Liver (tissue), 9 donors: Measurements from ENCODE around the gene ATP2B2. TPM values are rescaled to one million over a fixed set of nuclear protein-coding genes. Genes with fewer than 3 reads are reported as not detected.
A peak's percentile ranks its signal among the peaks of the same experiment; 100 is the strongest.

Experiments
- DNase-seq: peaks from one replicate; pipeline ENCODE4 v3.0.0-alpha.2; 2017; ENCODE audit warnings: low spot score
- H3K27ac ChIP-seq, 2 donors: one replicate each; pipeline ENCODE4 v1.7.0; 2013; ENCODE audit warnings: inconsistent platforms in 2 of 2, low read length in 2 of 2, control low read depth in 1 of 2, low read depth in 1 of 2, mild to moderate bottlenecking in 1 of 2
- H3K27me3 ChIP-seq, 4 donors: one replicate each; pipeline versions ENCODE4 v1.6.1 to v1.7.0; 2013; ENCODE audit warnings: low read length in 3 of 4, inconsistent platforms in 1 of 4, mild to moderate bottlenecking in 1 of 4, moderate library complexity in 1 of 4; ENCODE audit not compliant: control insufficient read depth in 4 of 4, insufficient read depth in 4 of 4
- H3K36me3 ChIP-seq, 4 donors: one replicate each; pipeline versions ENCODE4 v1.6.1 to v1.7.0; 2013; ENCODE audit warnings: low read length in 3 of 4, mild to moderate bottlenecking in 3 of 4, low read depth in 1 of 4, moderate library complexity in 1 of 4; ENCODE audit not compliant: control insufficient read depth in 4 of 4, insufficient read depth in 3 of 4
- H3K4me1 ChIP-seq, 4 donors: one replicate each; pipeline versions ENCODE4 v1.6.1 to v1.7.0; 2013; ENCODE audit warnings: low read length in 3 of 4, mild to moderate bottlenecking in 3 of 4, moderate library complexity in 1 of 4; ENCODE audit not compliant: control insufficient read depth in 4 of 4, insufficient read depth in 4 of 4
- H3K4me3 ChIP-seq, 3 donors: one replicate each; pipeline versions ENCODE4 v1.6.1 to v1.7.0; 2013; ENCODE audit warnings: low read length in 3 of 3, control low read depth in 1 of 3, low read depth in 1 of 3, mild to moderate bottlenecking in 1 of 3
- H3K9ac ChIP-seq, 2 donors: one replicate each; pipeline ENCODE4 v1.7.0; 2013; ENCODE audit warnings: low read length in 2 of 2, mild to moderate bottlenecking in 2 of 2, moderate library complexity in 2 of 2, control low read depth in 1 of 2, low read depth in 1 of 2
- H3K9me3 ChIP-seq, 4 donors: one replicate each; pipeline versions ENCODE4 v1.6.1 to v1.7.0; 2013; ENCODE audit warnings: low read length in 3 of 4; ENCODE audit not compliant: control insufficient read depth in 4 of 4
- ATF3 ChIP-seq: IDR thresholded peaks from 2 replicates; pipeline ENCODE4 v1.6.1; 2016; ENCODE audit warnings: antibody characterized with exemption
- EGR1 ChIP-seq, 2 donors: IDR thresholded peaks; 2 replicates each; pipeline ENCODE4 v1.6.1; 2016 to 2018; ENCODE audit warnings: antibody characterized with exemption in 2 of 2, low read depth in 2 of 2
- FOXA1 ChIP-seq: IDR thresholded peaks from 2 replicates; pipeline ENCODE4 v1.6.1; 2016; ENCODE audit warnings: antibody characterized with exemption
- GABPA ChIP-seq, 2 donors: IDR thresholded peaks in 1 of 2; conservative IDR thresholded peaks in 1 of 2; 2 replicates each; pipeline ENCODE4 v1.6.1; 2016; ENCODE audit warnings: antibody characterized with exemption in 2 of 2, mild to moderate bottlenecking in 1 of 2, moderate library complexity in 1 of 2
- HNF4A ChIP-seq, 2 donors: conservative IDR thresholded peaks; 2 replicates each; pipeline ENCODE4 v1.6.1; 2016; ENCODE audit warnings: antibody characterized with exemption in 2 of 2, mild to moderate bottlenecking in 2 of 2
- HNF4G ChIP-seq: IDR thresholded peaks from 2 replicates; pipeline ENCODE4 v1.6.1; 2016; ENCODE audit warnings: antibody characterized with exemption
- JUND ChIP-seq, 2 donors: IDR thresholded peaks; 2 replicates each; pipeline ENCODE4 v1.6.1; 2016; ENCODE audit warnings: antibody characterized with exemption in 2 of 2
- MAX ChIP-seq: IDR thresholded peaks from 2 replicates; pipeline ENCODE4 v1.6.1; 2016; ENCODE audit warnings: antibody characterized with exemption
- NR2F2 ChIP-seq: IDR thresholded peaks from 2 replicates; pipeline ENCODE4 v1.6.1; 2016; ENCODE audit warnings: antibody characterized with exemption
- REST ChIP-seq: IDR thresholded peaks from 2 replicates; pipeline ENCODE4 v1.6.1; 2016; ENCODE audit warnings: antibody characterized with exemption, mild to moderate bottlenecking
- RXRA ChIP-seq, 2 donors: IDR thresholded peaks; 2 replicates each; pipeline ENCODE4 v1.6.1; 2017 to 2018; ENCODE audit warnings: antibody characterized with exemption in 2 of 2, mild to moderate bottlenecking in 1 of 2
- SP1 ChIP-seq: IDR thresholded peaks from 2 replicates; pipeline ENCODE4 v1.6.1; 2018; ENCODE audit warnings: antibody characterized with exemption, mild to moderate bottlenecking
- TAF1 ChIP-seq: conservative IDR thresholded peaks from 2 replicates; pipeline ENCODE4 v1.6.1; 2016; ENCODE audit warnings: antibody characterized with exemption, mild to moderate bottlenecking
- YY1 ChIP-seq: IDR thresholded peaks from 2 replicates; pipeline ENCODE4 v1.6.1; 2016; ENCODE audit warnings: antibody characterized with exemption, mild to moderate bottlenecking
- ZBTB33 ChIP-seq: IDR thresholded peaks from 2 replicates; pipeline ENCODE4 v1.6.1; 2016; ENCODE audit warnings: antibody characterized with exemption
- WGBS: extraction: QIAGEN DNeasy Blood & Tissue Kit; methylation state at CpG from one replicate; pipeline ENCODE4 v1.1.7; 2013; 5-methylcytosine and 5-hydroxymethylcytosine counted together
- polyA plus RNA-seq, 2 donors: library from polyadenylated mRNA; stranded (reverse) in 1 of 2; unstranded in 1 of 2; fragments of 200-250 nt in 1 of 2; fragments of >200 nt in 1 of 2; fragmentation: Nextera tagmentation in 1 of 2; extraction: Ambion mirVana in 1 of 2; gene quantifications; one replicate each; pipeline versions ENCODE4 v1.2.1 to v1.2.3, GENCODE V29; 2013 to 2015
- total RNA-seq, 2 donors: library from RNA; depleted of rRNA; stranded (reverse); fragments of >200 nt; gene quantifications; one replicate each; pipeline ENCODE4 v1.2.3, GENCODE V29; 2014
- donor health status: healthy.
- donor health status: healthy.
- donor health status: healthy.
- donor health status: healthy.
- donor health status: healthy.

Gene ATP2B2
- total and polyA plus RNA-seq, 4 donors: 10.4 to 27.8 (median 20.7) TPM

- Histone ChIP-seq H3K27me3 (no peaks in the 10 kb centered on the region), H3K9me3 (no peaks in the 10 kb centered on the region), H3K9ac (no peak overlapping the region), H3K4me3 (no peak overlapping the region), H3K36me3 (no peaks in the 10 kb centered on the region), H3K4me1 (no peaks in the 10 kb centered on the region), H3K27ac (no peak overlapping the region)
- TF ChIP-seq ATF3 (no peak), HNF4A (conservative IDR thresholded peaks at IDR 0.05) (no peak), SP1 (no peak), EGR1 (IDR thresholded peaks at IDR 0.05; ENCODE audit: low read depth in 2 of 2) (no peak), JUND (IDR thresholded peaks at IDR 0.05) (no peak), REST (no peak), RXRA (IDR thresholded peaks at IDR 0.05) (no peak), YY1 (no peak), HNF4G (no peak), FOXA1 (no peak), TAF1 (no peak), NR2F2 (no peak), MAX (no peak)
- peak; percentile 17 for DNase-seq
- 88% methylated on average over 13 of the region's 13 CpGs for WGBS
Observed at GRCh38 chr3:10529809-10530208, 24.4 kb upstream of the ATP2B2 start.

GRCh38 chr3:10528046-10528445, 22.7 kb upstream of the ATP2B2 start:
- no peak for DNase-seq
- whole genome bisulfite sequencing: 84% methylated on average over 7 of the region's 7 CpGs

More at GRCh38 chr3:10528046-10528445, 22.7 kb upstream of the ATP2B2 start:
- no peak for TF ChIP-seq MAX
- no peak for TF ChIP-seq YY1
- TF ChIP-seq GABPA (IDR thresholded peaks at IDR 0.05 in 1 of 2, conservative IDR thresholded peaks at IDR 0.05 in 1 of 2): no peak
- no peak for TF ChIP-seq HNF4G
- TF ChIP-seq ATF3: no peak
- TF ChIP-seq SP1: no peak
- no peak for TF ChIP-seq RXRA (IDR thresholded peaks at IDR 0.05)
- no peak for TF ChIP-seq ZBTB33
- no peak for TF ChIP-seq FOXA1
- Histone ChIP-seq H3K4me1 (no peaks in the 10 kb centered on the region), H3K36me3 (no peaks in the 10 kb centered on the region), H3K27me3 (no peaks in the 10 kb centered on the region), H3K9ac (no peak overlapping the region), H3K4me3 (no peak overlapping the region), H3K9me3 (no peaks in the 10 kb centered on the region), H3K27ac (no peak overlapping the region)
